Stimulated activated naive B cell treated with anti-CD40 and anti-IgM and Interleukin-4, amounts not matched to agents 10 μg/mL and 1 μg/mL and 100 μg/mL, for 72 hours (primary cell): ENCODE measurements around the gene POLR1B.
"Not testable (repeated sequence)": the region's sequence is repeated elsewhere in the genome, so short reads cannot be mapped to it uniquely, and the experiment has no call there.

Source experiments
- ATAC-seq, 2 donors: fragments of 150-1000 bp; cut with Tn5 transposase; replicated peaks; 2 replicates each; pipeline ENCODE4 v1.10.0; 2021; ENCODE audit warnings: moderate library complexity in 1 of 2
- DNase-seq: peaks from one replicate; pipeline ENCODE4 v3.0.0; 2021
- H3K27ac Mint-ChIP-seq: one replicate; pipeline ENCODE4 v1.8.0; 2022; ENCODE audit warnings: mild to moderate bottlenecking, mixed read lengths
- H3K27me3 Mint-ChIP-seq, 2 donors: one replicate each; pipeline ENCODE4 v1.8.0; 2022; ENCODE audit warnings: mixed read lengths in 2 of 2
- H3K36me3 Mint-ChIP-seq, 2 donors: one replicate each; pipeline ENCODE4 v1.8.0; 2022; ENCODE audit warnings: mixed read lengths in 2 of 2, mild to moderate bottlenecking in 1 of 2
- H3K4me1 Mint-ChIP-seq, 2 donors: one replicate each; pipeline ENCODE4 v1.8.0; 2022; ENCODE audit warnings: mixed read lengths in 2 of 2, mild to moderate bottlenecking in 1 of 2
- H3K4me3 Mint-ChIP-seq, 2 donors: one replicate each; pipeline ENCODE4 v1.8.0; 2022; ENCODE audit warnings: mild to moderate bottlenecking in 2 of 2, mixed read lengths in 2 of 2, moderate library complexity in 1 of 2
- H3K9me3 Mint-ChIP-seq, 2 donors: one replicate each; pipeline ENCODE4 v1.8.0; 2022; ENCODE audit warnings: mixed read lengths in 2 of 2, mild to moderate bottlenecking in 1 of 2

POLR1B gene

DNA sequence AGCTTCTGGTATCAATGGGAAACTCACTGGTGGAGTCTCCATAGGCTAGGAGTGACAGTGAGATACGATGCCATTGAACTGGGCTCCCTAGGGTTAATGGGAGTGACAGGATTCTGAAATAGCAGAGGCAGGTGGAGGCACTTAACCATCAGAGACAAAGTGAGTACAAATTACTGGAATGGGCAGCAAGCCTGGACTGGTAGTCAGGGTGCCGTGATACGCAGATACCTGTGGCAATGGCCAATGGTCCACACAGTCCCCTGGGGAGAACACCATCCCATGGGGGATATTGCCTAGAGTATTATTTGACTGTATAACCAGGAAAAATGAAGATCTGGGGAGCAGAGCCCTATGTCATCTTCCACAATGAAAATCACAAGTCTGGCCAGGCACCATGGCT lies 59.5 kb downstream of the POLR1B start:
- Mint-ChIP-seq H3K27ac (no peak overlapping the region), H3K9me3 (no peaks in the 10 kb centered on the region), H3K36me3 (no peaks in the 10 kb centered on the region), H3K4me3 (no peak overlapping the region), H3K4me1 (peaks cover 4 to 8% of the 10 kb centered on the region in 2 donors), H3K27me3 (no peaks in the 10 kb centered on the region)
- no peak for DNase-seq
- ATAC-seq = no peak

GRCh38 chr2:112602917-112603316 lies 60.7 kb downstream of the POLR1B start:
- Mint-ChIP-seq H3K27ac (no peak overlapping the region), H3K36me3 (no peaks in the 10 kb centered on the region), H3K9me3 (no peaks in the 10 kb centered on the region), H3K4me1 (peaks cover 4 to 8% of the 10 kb centered on the region in 2 donors), H3K4me3 (no peak overlapping the region), H3K27me3 (no peaks in the 10 kb centered on the region)
- no peak for ATAC-seq
- no peak for DNase-seq

DNA sequence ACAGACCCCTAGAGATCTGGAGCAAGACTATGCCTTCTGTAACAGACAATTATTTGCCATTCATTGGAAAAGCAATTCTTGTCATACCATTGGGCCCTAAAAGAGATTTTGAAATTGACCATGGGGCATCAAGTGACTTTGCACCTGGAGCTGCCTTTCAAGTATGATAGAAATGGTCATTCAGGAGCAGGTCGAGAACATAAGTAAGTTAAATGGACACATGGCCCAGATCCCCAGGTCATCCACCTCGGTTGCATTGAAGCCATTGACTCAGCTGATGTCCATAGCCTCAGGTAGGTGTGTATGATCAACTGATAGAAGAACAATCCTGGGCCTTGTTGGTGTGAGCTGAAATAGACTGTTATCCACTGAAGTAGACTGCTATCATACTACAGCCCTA lies 61.5 kb downstream of the POLR1B start:
- Mint-ChIP-seq H3K36me3 (no peaks in the 10 kb centered on the region), H3K4me1 (peaks cover 4 to 8% of the 10 kb centered on the region in 2 donors), H3K9me3 (no peaks in the 10 kb centered on the region), H3K27me3 (no peaks in the 10 kb centered on the region), H3K4me3 (no peak overlapping the region), H3K27ac (no peak overlapping the region)
- DNase-seq (no peak), ATAC-seq (no peak)

DNA sequence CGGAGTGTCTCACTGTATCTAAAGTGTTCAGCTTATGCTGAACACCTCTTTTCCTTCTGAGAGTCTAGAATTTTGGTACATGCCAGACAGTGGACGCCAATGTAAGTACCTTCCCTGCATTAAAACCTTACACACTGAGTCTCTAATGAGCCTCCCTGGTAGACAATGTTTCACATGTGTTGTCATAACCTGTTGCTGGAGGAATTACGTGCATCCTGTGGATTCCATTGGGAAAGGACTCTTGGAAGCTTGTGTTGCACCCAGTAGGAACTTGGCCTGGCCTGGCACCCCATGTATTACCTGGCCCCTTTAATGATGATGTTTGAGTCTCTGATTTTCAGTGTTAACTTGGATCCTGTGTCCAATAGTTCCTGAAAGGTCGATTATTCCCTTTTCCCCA lies 62.7 kb downstream of the POLR1B start:
- Mint-ChIP-seq H3K4me3 (no peak overlapping the region), H3K27me3 (no peaks in the 10 kb centered on the region), H3K9me3 (peaks cover 0 to 1% of the 10 kb centered on the region in 2 donors), H3K27ac (no peak overlapping the region), H3K4me1 (peaks cover 2 to 4% of the 10 kb centered on the region in 2 donors), H3K36me3 (peaks cover 2 to 3% of the 10 kb centered on the region in 2 donors)
- ATAC-seq (no peak), DNase-seq (no peak)

DNA sequence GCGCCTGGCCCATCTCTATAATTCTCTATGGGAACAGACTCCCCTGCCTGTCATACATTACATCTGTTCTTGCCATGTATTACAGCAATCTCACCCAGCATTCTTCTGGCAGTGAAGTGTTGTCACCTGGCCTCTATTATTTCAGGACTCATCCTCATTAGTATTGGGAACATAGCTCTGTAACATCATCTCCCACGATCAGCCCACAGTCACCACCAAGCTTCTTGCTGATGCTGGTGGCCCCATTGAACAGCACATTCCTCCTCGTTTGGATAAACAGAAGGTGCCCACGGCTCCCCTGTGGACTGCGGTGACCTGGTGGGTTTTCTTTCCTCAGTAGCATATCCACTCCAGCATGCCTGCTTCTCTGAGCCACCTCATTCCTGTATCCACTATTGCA lies 63.7 kb downstream of the POLR1B start:
- H3K9me3 Mint-ChIP-seq = peaks cover 0 to 5% of the 10 kb centered on the region in 2 donors
- no peak for DNase-seq
- H3K4me1 Mint-ChIP-seq = no peaks in the 10 kb centered on the region
- H3K4me3 Mint-ChIP-seq = no peak overlapping the region
- H3K36me3 Mint-ChIP-seq = peaks cover 2 to 8% of the 10 kb centered on the region in 2 donors
- H3K27ac Mint-ChIP-seq = no peak overlapping the region
- H3K27me3 Mint-ChIP-seq = no peaks in the 10 kb centered on the region
- ATAC-seq = no peak

- H3K4me3 Mint-ChIP-seq = no peak overlapping the region
- H3K9me3 Mint-ChIP-seq = peaks cover 0 to 5% of the 10 kb centered on the region in 2 donors
- H3K27ac Mint-ChIP-seq = no peak overlapping the region
- peaks cover 0 to 2% of the 10 kb centered on the region in 2 donors for H3K27me3 Mint-ChIP-seq
- DNase-seq = no peak
- no peak for ATAC-seq
- H3K36me3 Mint-ChIP-seq = peaks cover 2 to 8% of the 10 kb centered on the region in 2 donors
- no peaks in the 10 kb centered on the region for H3K4me1 Mint-ChIP-seq
Observed at GRCh38 chr2:112606547-112606946, 64.3 kb downstream of the POLR1B start.

GRCh38 chr2:112607680-112608438 lies 65.6 kb downstream of the POLR1B start:
- DNase-seq (no peak), ATAC-seq (no peak)
- Mint-ChIP-seq H3K27ac (no peak overlapping the region), H3K4me3 (no peak overlapping the region), H3K9me3 (peaks cover 0 to 5% of the 10 kb centered on the region in 2 donors), H3K36me3 (peaks cover 2 to 8% of the 10 kb centered on the region in 2 donors), H3K4me1 (no peaks in the 10 kb centered on the region), H3K27me3 (peaks cover 0 to 12% of the 10 kb centered on the region in 2 donors)

- not testable (repeated sequence) for H3K9me3 Mint-ChIP-seq, H3K4me1 Mint-ChIP-seq, H3K36me3 Mint-ChIP-seq, DNase-seq, ATAC-seq, H3K4me3 Mint-ChIP-seq, H3K27ac Mint-ChIP-seq
- H3K27me3 Mint-ChIP-seq = peaks cover 0 to 23% of the 10 kb centered on the region in 2 donors
Observed at GRCh38 chr2:112609320-112609719, 67.1 kb downstream of the POLR1B start.

DNA sequence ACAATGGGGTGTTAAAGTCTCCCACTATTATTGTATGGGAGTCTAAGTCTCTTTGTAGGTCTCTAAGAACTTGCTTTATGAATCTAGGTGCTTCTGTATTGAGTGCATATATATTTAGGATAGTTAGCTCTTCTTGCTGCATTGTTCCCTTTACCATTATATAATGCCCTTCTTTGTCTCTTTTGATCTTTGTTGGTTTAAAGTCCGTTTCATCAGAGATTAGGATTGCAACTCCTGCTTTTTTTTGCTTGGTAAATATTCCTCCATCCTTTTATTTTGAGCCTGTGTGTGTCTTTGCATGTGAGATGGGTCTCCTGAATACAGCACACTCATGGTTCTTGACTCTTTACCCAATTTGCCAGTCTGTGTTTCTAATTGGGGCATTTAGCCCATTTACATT lies 70.0 kb downstream of the POLR1B start:
- peaks cover 5 to 11% of the 10 kb centered on the region in 2 donors for H3K36me3 Mint-ChIP-seq
- H3K4me3 Mint-ChIP-seq, H3K9me3 Mint-ChIP-seq, H3K4me1 Mint-ChIP-seq, DNase-seq, ATAC-seq, H3K27ac Mint-ChIP-seq: not testable (repeated sequence)
- peaks cover 0 to 23% of the 10 kb centered on the region in 2 donors for H3K27me3 Mint-ChIP-seq

DNA sequence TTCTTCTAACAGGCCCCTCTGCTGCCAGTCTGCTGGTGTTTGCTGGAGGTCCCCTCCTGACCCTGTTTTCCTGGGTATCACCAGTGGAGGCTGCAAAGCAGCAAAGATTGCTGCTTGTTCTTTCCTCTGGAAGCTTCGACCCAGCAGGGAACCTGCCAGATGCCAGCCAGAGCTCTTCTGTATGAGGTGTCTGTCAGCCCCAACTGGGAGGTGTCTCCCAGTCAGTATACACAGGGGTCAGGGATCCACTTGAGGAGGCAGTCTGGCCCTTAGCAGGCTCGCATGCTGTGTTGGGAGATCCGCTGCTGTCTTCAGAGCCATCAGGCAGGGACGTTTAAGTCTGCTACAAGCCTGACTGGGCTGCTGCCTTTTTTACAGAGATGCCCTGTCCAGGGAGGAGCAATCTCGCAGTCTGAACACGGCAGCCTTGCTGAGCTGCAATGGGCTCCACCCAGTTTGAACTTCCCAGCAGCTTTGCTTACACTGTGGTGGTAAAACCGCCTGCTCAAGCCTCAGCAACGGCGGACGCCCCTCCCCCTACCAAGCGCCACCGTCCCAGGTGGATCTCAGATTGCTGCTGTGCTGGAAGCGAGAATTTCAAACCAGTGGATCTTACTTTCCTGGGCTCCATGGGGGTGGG lies 72.1 kb downstream of the POLR1B start:
- ATAC-seq (no peak), DNase-seq (no peak)
- peaks cover 0 to 5% of the 10 kb centered on the region in 2 donors for H3K9me3 Mint-ChIP-seq
- peaks cover 0 to 23% of the 10 kb centered on the region in 2 donors for H3K27me3 Mint-ChIP-seq
- no peak overlapping the region for H3K27ac Mint-ChIP-seq
- peaks cover 5 to 11% of the 10 kb centered on the region in 2 donors for H3K36me3 Mint-ChIP-seq
- H3K4me1 Mint-ChIP-seq = no peaks in the 10 kb centered on the region
- H3K4me3 Mint-ChIP-seq = no peak overlapping the region

- no peak overlapping the region for H3K27ac Mint-ChIP-seq
- no peak overlapping the region for H3K4me3 Mint-ChIP-seq
- H3K9me3 Mint-ChIP-seq = peaks cover 0 to 3% of the 10 kb centered on the region in 2 donors
- ATAC-seq = no peak
- H3K4me1 Mint-ChIP-seq = no peaks in the 10 kb centered on the region
- DNase-seq = no peak
- peaks cover 4 to 9% of the 10 kb centered on the region in 2 donors for H3K36me3 Mint-ChIP-seq
- peaks cover 0 to 23% of the 10 kb centered on the region in 2 donors for H3K27me3 Mint-ChIP-seq
Observed at GRCh38 chr2:112615051-112615450, 72.8 kb downstream of the POLR1B start.

- not testable (repeated sequence) for H3K4me3 Mint-ChIP-seq, ATAC-seq, H3K4me1 Mint-ChIP-seq, H3K36me3 Mint-ChIP-seq, H3K9me3 Mint-ChIP-seq, H3K27ac Mint-ChIP-seq, DNase-seq
- peaks cover 0 to 23% of the 10 kb centered on the region in 2 donors for H3K27me3 Mint-ChIP-seq
Observed at GRCh38 chr2:112615798-112616197, 73.5 kb downstream of the POLR1B start.

DNA sequence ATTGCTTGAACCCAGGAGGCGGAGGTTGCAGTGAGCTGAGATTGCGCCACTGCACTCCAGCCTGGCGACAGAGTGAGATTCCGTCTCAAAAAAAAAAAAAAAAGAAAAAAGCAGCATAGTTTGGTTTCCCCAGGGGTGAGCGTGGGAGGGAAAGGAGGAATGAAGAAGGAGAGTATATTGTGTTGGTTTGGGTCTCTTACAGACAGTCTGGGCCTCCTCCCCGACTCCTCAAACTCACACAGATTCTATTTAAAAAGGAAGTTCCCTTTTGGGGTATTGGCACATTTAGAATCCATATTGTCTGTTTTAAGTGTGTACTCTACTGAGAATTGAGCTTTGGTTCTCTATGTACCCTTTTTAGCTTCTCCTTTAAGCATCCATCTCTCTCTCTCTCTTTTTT lies 76.1 kb downstream of the POLR1B start:
- Mint-ChIP-seq H3K36me3 (peaks cover 3 to 4% of the 10 kb centered on the region in 2 donors), H3K27ac (no peak overlapping the region), H3K27me3 (peaks cover 0 to 8% of the 10 kb centered on the region in 2 donors), H3K4me1 (no peaks in the 10 kb centered on the region), H3K9me3 (no peaks in the 10 kb centered on the region), H3K4me3 (no peak overlapping the region)
- ATAC-seq = no peak
- no peak for DNase-seq

- no peak overlapping the region for H3K4me3 Mint-ChIP-seq
- no peaks in the 10 kb centered on the region for H3K36me3 Mint-ChIP-seq
- H3K9me3 Mint-ChIP-seq = no peaks in the 10 kb centered on the region
- ATAC-seq (no peak), DNase-seq (no peak)
- no peak overlapping the region for H3K27ac Mint-ChIP-seq
- H3K4me1 Mint-ChIP-seq = peaks cover 8 to 11% of the 10 kb centered on the region in 2 donors
- H3K27me3 Mint-ChIP-seq = no peaks in the 10 kb centered on the region
Observed at GRCh38 chr2:112621790-112622527, 79.7 kb downstream of the POLR1B start.
